Naive thymus-derived CD4-positive, alpha-beta T cell (primary cell): ENCODE data around the gene SLC2A8. TPM values are rescaled to one million over a fixed set of nuclear protein-coding genes. Genes with fewer than 3 reads are reported as not detected.
A peak's percentile ranks its signal among the peaks of the same experiment; 100 is the strongest.

ENCODE experiments used
- ATAC-seq: fragments of 150-1000 bp; cut with Tn5 transposase; 2 replicates; pipeline ENCODE4 v1.10.0; 2021; ENCODE audit warnings: mild to moderate bottlenecking, moderate library complexity
- CTCF ChIA-PET: fragments of 350-600 bp; sonication (Branson Sonifier 250); formaldehyde crosslinking; loops from one replicate; lab custom pipeline; 2021; ENCODE audit warnings: antibody characterized with exemption; lab: Charles Lee
- POLR2A ChIA-PET: fragments of 350-600 bp; sonication (Branson Sonifier 250); formaldehyde crosslinking; loops from one replicate; lab custom pipeline; 2021; ENCODE audit warnings: antibody characterized with exemption, inconsistent platforms; lab: Charles Lee
- DNase-seq, 9 donors: peaks; one replicate each; pipeline versions ENCODE4 v3.0.0 to v3.0.0-alpha.2; 2020 to 2022; ENCODE audit warnings: mixed read lengths in 1 of 9
- H3K27ac ChIP-seq: one replicate; pipeline ENCODE4 v1.7.0; 2013; ENCODE audit warnings: mild to moderate bottlenecking, low read depth, low read length, moderate library complexity
- H3K27me3 ChIP-seq, 2 donors: one replicate each; pipeline ENCODE4 v1.7.0; 2013; ENCODE audit warnings: low read length in 2 of 2, mild to moderate bottlenecking in 2 of 2, moderate library complexity in 2 of 2; ENCODE audit not compliant: control insufficient read depth in 2 of 2, insufficient read depth in 2 of 2
- H3K36me3 ChIP-seq, 3 experiments: 1 replicate in 2 of 3; 2 replicates in 1 of 3; pipeline ENCODE4 v1.7.0; 2013; ENCODE audit warnings: low read length in 3 of 3, mild to moderate bottlenecking in 3 of 3, moderate library complexity in 1 of 3; ENCODE audit not compliant: insufficient read depth in 3 of 3, control insufficient read depth in 2 of 3
- H3K4me1 ChIP-seq, 2 donors: one replicate each; pipeline ENCODE4 v1.7.0; 2013; ENCODE audit warnings: low read length in 2 of 2, mild to moderate bottlenecking in 2 of 2, moderate library complexity in 1 of 2; ENCODE audit not compliant: control insufficient read depth in 2 of 2, insufficient read depth in 2 of 2
- H3K4me3 ChIP-seq: 2 replicates; pipeline ENCODE4 v1.7.0; 2013; ENCODE audit warnings: mild to moderate bottlenecking, low read length
- H3K9me3 ChIP-seq, 3 experiments: 1 replicate in 2 of 3; 2 replicates in 1 of 3; pipeline ENCODE4 v1.7.0; 2013; ENCODE audit warnings: low read length in 3 of 3; ENCODE audit not compliant: control insufficient read depth in 2 of 3
- H3K27ac Mint-ChIP-seq, 9 donors: one replicate each; pipeline ENCODE4 v1.8.0; 2020 to 2022; ENCODE audit warnings: mixed read lengths in 9 of 9, mild to moderate bottlenecking in 8 of 9, moderate library complexity in 5 of 9, inconsistent platforms in 2 of 9
- H3K27me3 Mint-ChIP-seq, 5 donors: one replicate each; pipeline ENCODE4 v1.8.0; 2021 to 2022; ENCODE audit warnings: mixed read lengths in 5 of 5, mild to moderate bottlenecking in 1 of 5
- H3K36me3 Mint-ChIP-seq, 5 donors: one replicate each; pipeline ENCODE4 v1.8.0; 2020 to 2022; ENCODE audit warnings: mixed read lengths in 5 of 5, mild to moderate bottlenecking in 3 of 5, inconsistent platforms in 1 of 5
- H3K4me1 Mint-ChIP-seq, 7 donors: one replicate each; pipeline ENCODE4 v1.8.0; 2020 to 2022; ENCODE audit warnings: mixed read lengths in 7 of 7, mild to moderate bottlenecking in 3 of 7, inconsistent platforms in 1 of 7
- H3K4me3 Mint-ChIP-seq, 10 donors: one replicate each; pipeline ENCODE4 v1.8.0; 2020 to 2022; ENCODE audit warnings: mild to moderate bottlenecking in 10 of 10, mixed read lengths in 10 of 10, moderate library complexity in 6 of 10, inconsistent platforms in 2 of 10
- H3K9me3 Mint-ChIP-seq, 11 donors: one replicate each; pipeline ENCODE4 v1.8.0; 2020 to 2022; ENCODE audit warnings: mixed read lengths in 11 of 11, mild to moderate bottlenecking in 4 of 11, inconsistent platforms in 1 of 11, moderate library complexity in 1 of 11
- intact Hi-C, 2 donors: fragments of 100-400 bp; cut with micrococcal nuclease; formaldehyde crosslinking; loops; one replicate each; pipeline ENCODE4 v1.15.1; 2023
- polyA plus RNA-seq, 2 donors: library from polyadenylated mRNA; unstranded; fragments of 300-500 nt; fragmentation: Illumina TruSeq; gene quantifications; one replicate each; pipeline ENCODE4 v1.2.3, GENCODE V29; 2021
- total RNA-seq, 6 experiments: library from RNA in 5 of 6; stranded (reverse) in 5 of 6; gene quantifications; 1 replicate in 5 of 6; 2 replicates in 1 of 6; pipeline ENCODE4 v1.2.3 and lab custom pipeline; 2021 to 2026

The SLC2A8 gene
- total and polyA plus RNA-seq, 7 experiments from 2014 or later = 0.27 to 4.8 (median 1.3) TPM; not detected in 2

GRCh38 chr9:127362829-127363228, 34.1 kb upstream of the SLC2A8 start:
- Mint-ChIP-seq H3K36me3 (peaks cover 0 to 4% (median 0%) of the 10 kb centered on the region in 5 donors), H3K27ac (no peak overlapping the region), H3K4me1 (peaks cover 0 to 8% (median 0%) of the 10 kb centered on the region in 7 donors), H3K4me3 (no peak overlapping the region), H3K27me3 (peaks cover 14 to 57% (median 35%) of the 10 kb centered on the region in 5 donors), H3K9me3 (no peaks in the 10 kb centered on the region)
- DNase-seq (peak in 1 of 9 donors; percentile 8), ATAC-seq (no peak)
- Histone ChIP-seq H3K36me3 (no peaks in the 10 kb centered on the region), H3K27ac (no peak overlapping the region), H3K4me3 (no peak overlapping the region), H3K27me3 (peaks cover 0 to 4% of the 10 kb centered on the region in 2 donors), H3K9me3 (no peaks in the 10 kb centered on the region), H3K4me1 (no peaks in the 10 kb centered on the region)
- POLR2A ChIA-PET = no interaction called here
- CTCF ChIA-PET = interaction anchor here (0.9 kb wide), 1 partner anchor 26 kb away, joined by 5 read pairs; no protein-coding TSS in a partner anchor
- intact Hi-C loops = no loop called here

- peaks cover 0 to 4% (median 0%) of the 10 kb centered on the region in 5 donors for H3K36me3 Mint-ChIP-seq
- H3K9me3 ChIP-seq = no peaks in the 10 kb centered on the region
- H3K4me3 ChIP-seq = no peak overlapping the region
- ChIA-PET CTCF (no interaction called here), POLR2A (no interaction called here)
- no peak overlapping the region for H3K27ac Mint-ChIP-seq
- no peaks in the 10 kb centered on the region for H3K36me3 ChIP-seq
- H3K4me1 Mint-ChIP-seq = peaks cover 0 to 8% (median 0%) of the 10 kb centered on the region in 7 donors
- peaks cover 0 to 16% of the 10 kb centered on the region in 2 donors for H3K27me3 ChIP-seq
- H3K27me3 Mint-ChIP-seq = peaks cover 30 to 72% (median 56%) of the 10 kb centered on the region in 5 donors
- peak in 1 of 9 donors; percentile 2 for DNase-seq
- H3K4me1 ChIP-seq = no peaks in the 10 kb centered on the region
- no peak overlapping the region for H3K4me3 Mint-ChIP-seq
- intact Hi-C loops = no loop called here
- no peak overlapping the region for H3K27ac ChIP-seq
- no peak for ATAC-seq
- no peaks in the 10 kb centered on the region for H3K9me3 Mint-ChIP-seq
These were observed 31.5 kb upstream of the SLC2A8 start for GRCh38 chr9:127365461-127365860.

- H3K27me3 ChIP-seq = peaks cover 0 to 16% of the 10 kb centered on the region in 2 donors
- H3K36me3 ChIP-seq = no peaks in the 10 kb centered on the region
- Mint-ChIP-seq H3K36me3 (peaks cover 0 to 4% (median 0%) of the 10 kb centered on the region in 5 donors), H3K4me3 (no peak overlapping the region), H3K27me3 (peaks cover 38 to 73% (median 63%) of the 10 kb centered on the region in 5 donors), H3K4me1 (peaks cover 0 to 7% (median 0%) of the 10 kb centered on the region in 7 donors), H3K27ac (no peak overlapping the region), H3K9me3 (no peaks in the 10 kb centered on the region)
- DNase-seq = peak in 1 of 9 donors; percentile 7
- ChIA-PET POLR2A (no interaction called here), CTCF (interaction anchor here (0.6 kb wide), 1 partner anchor 152 kb away, joined by 3 read pairs; no protein-coding TSS in a partner anchor)
- H3K4me3 ChIP-seq = no peak overlapping the region
- no peak for ATAC-seq
- intact Hi-C loops = no loop called here
- no peaks in the 10 kb centered on the region for H3K4me1 ChIP-seq
- no peak overlapping the region for H3K27ac ChIP-seq
- H3K9me3 ChIP-seq = no peaks in the 10 kb centered on the region
These were observed 30.4 kb upstream of the SLC2A8 start for GRCh38 chr9:127366594-127366993.

GRCh38 chr9:127368852-127369402, 28.0 kb upstream of the SLC2A8 start:
- no peak overlapping the region for H3K4me3 Mint-ChIP-seq
- H3K9me3 Mint-ChIP-seq = no peaks in the 10 kb centered on the region
- ATAC-seq = no peak
- CTCF ChIA-PET = no interaction called here
- peaks cover 0 to 21% of the 10 kb centered on the region in 2 donors for H3K27me3 ChIP-seq
- no peak overlapping the region for H3K4me3 ChIP-seq
- H3K9me3 ChIP-seq = no peaks in the 10 kb centered on the region
- H3K27me3 Mint-ChIP-seq = peaks cover 55 to 77% (median 69%) of the 10 kb centered on the region in 5 donors
- intact Hi-C loops = no loop called here
- no peak overlapping the region for H3K27ac Mint-ChIP-seq
- POLR2A ChIA-PET = no interaction called here
- no peaks in the 10 kb centered on the region for H3K4me1 Mint-ChIP-seq
- H3K4me1 ChIP-seq = no peaks in the 10 kb centered on the region
- DNase-seq = no peak
- H3K36me3 ChIP-seq = no peaks in the 10 kb centered on the region
- H3K27ac ChIP-seq = no peak overlapping the region
- no peaks in the 10 kb centered on the region for H3K36me3 Mint-ChIP-seq

- intact Hi-C loops = no loop called here
- POLR2A ChIA-PET = no interaction called here
- Histone ChIP-seq H3K4me1 (no peaks in the 10 kb centered on the region), H3K27me3 (peaks cover 0 to 21% of the 10 kb centered on the region in 2 donors), H3K27ac (no peak overlapping the region), H3K9me3 (no peaks in the 10 kb centered on the region), H3K36me3 (no peaks in the 10 kb centered on the region), H3K4me3 (no peak overlapping the region)
- no peaks in the 10 kb centered on the region for H3K9me3 Mint-ChIP-seq
- H3K4me3 Mint-ChIP-seq = no peak overlapping the region
- no peak for DNase-seq
- H3K36me3 Mint-ChIP-seq = no peaks in the 10 kb centered on the region
- ATAC-seq = no peak
- H3K27me3 Mint-ChIP-seq = peaks cover 59 to 77% (median 67%) of the 10 kb centered on the region in 5 donors
- no peaks in the 10 kb centered on the region for H3K4me1 Mint-ChIP-seq
- CTCF ChIA-PET = no interaction called here
- H3K27ac Mint-ChIP-seq = no peak overlapping the region
These were observed 27.5 kb upstream of the SLC2A8 start for GRCh38 chr9:127369428-127369827.

- Mint-ChIP-seq H3K4me1 (no peaks in the 10 kb centered on the region), H3K27ac (no peak overlapping the region), H3K27me3 (peaks cover 65 to 80% (median 71%) of the 10 kb centered on the region in 5 donors), H3K9me3 (no peaks in the 10 kb centered on the region), H3K36me3 (no peaks in the 10 kb centered on the region), H3K4me3 (no peak overlapping the region)
- DNase-seq (no peak), ATAC-seq (no peak)
- no peaks in the 10 kb centered on the region for H3K36me3 ChIP-seq
- H3K9me3 ChIP-seq = no peaks in the 10 kb centered on the region
- intact Hi-C loops = no loop called here
- H3K4me3 ChIP-seq = no peak overlapping the region
- no peak overlapping the region for H3K27ac ChIP-seq
- H3K4me1 ChIP-seq = no peaks in the 10 kb centered on the region
- ChIA-PET CTCF (no interaction called here), POLR2A (no interaction called here)
- H3K27me3 ChIP-seq = peaks cover 0 to 21% of the 10 kb centered on the region in 2 donors
These were observed 26.8 kb upstream of the SLC2A8 start for GRCh38 chr9:127370147-127370579.
